Activated naive CD4-positive, alpha-beta T cell treated with anti-CD3 and anti-CD28 coated beads for 36 hours (primary cell): ENCODE measurements around the gene NLRP12. TPM values are rescaled to one million over a fixed set of nuclear protein-coding genes. Genes with fewer than 3 reads are reported as not detected.
"Not testable (repeated sequence)": the region's sequence is repeated elsewhere in the genome, so short reads cannot be mapped to it uniquely, and the experiment has no call there.

Experiments
- CTCF ChIA-PET: fragments of 350-600 bp; sonication (Branson Sonifier 250); formaldehyde crosslinking; loops from one replicate; lab custom pipeline; 2021; ENCODE audit warnings: antibody characterized with exemption; lab: Charles Lee
- DNase-seq: peaks from one replicate; pipeline ENCODE4 v3.0.0-alpha.2; 2020
- H3K27ac Mint-ChIP-seq: one replicate; pipeline ENCODE4 v1.8.0; 2021; ENCODE audit warnings: mild to moderate bottlenecking, mixed read lengths
- H3K27me3 Mint-ChIP-seq: one replicate; pipeline ENCODE4 v1.8.0; 2021; ENCODE audit warnings: low read depth, mixed read lengths
- H3K36me3 Mint-ChIP-seq: one replicate; pipeline ENCODE4 v1.8.0; 2021; ENCODE audit warnings: low read depth, mixed read lengths
- H3K4me1 Mint-ChIP-seq: one replicate; pipeline ENCODE4 v1.8.0; 2021; ENCODE audit warnings: low read depth, mixed read lengths
- H3K4me3 Mint-ChIP-seq: one replicate; pipeline ENCODE4 v1.8.0; 2021; ENCODE audit warnings: mild to moderate bottlenecking, moderate library complexity, mixed read lengths
- H3K9me3 Mint-ChIP-seq: one replicate; pipeline ENCODE4 v1.8.0; 2021; ENCODE audit warnings: mixed read lengths
- intact Hi-C: fragments of 100-400 bp; cut with micrococcal nuclease; formaldehyde crosslinking; loops from one replicate; pipeline ENCODE4 v1.15.1; 2023
- total RNA-seq, 2 experiments: library from RNA; stranded (reverse); gene quantifications; one replicate each; pipeline ENCODE4 v1.2.3, GENCODE V29; 2021

The NLRP12 gene
- total RNA-seq, 2 experiments from 2014 or later = not detected

GRCh38 chr19:53865918-53866864, 42.1 kb upstream of the NLRP12 start:
- Mint-ChIP-seq H3K27ac (no peak overlapping the region), H3K9me3 (no peaks in the 10 kb centered on the region), H3K4me3 (peak overlapping the region; percentile 88), H3K27me3 (no peaks in the 10 kb centered on the region), H3K36me3 (no peaks in the 10 kb centered on the region), H3K4me1 (peaks cover 31% of the 10 kb centered on the region)
- CTCF ChIA-PET = interaction anchor here (0.6 to 2.6 kb wide), 4 partner anchors 13 to 164 kb away, joined by 3 to 10 read pairs (median 4); partner anchors contain the start of gene PRKCG
- DNase-seq = peak; percentile 56
- intact Hi-C loops = loop anchor here (2.0 to 10.0 kb wide), 8 partner anchors 15 to 671 kb away; partner anchors contain the start of genes LAIR1, NDUFA3, OSCAR and TSEN34

- H3K36me3 Mint-ChIP-seq = no peaks in the 10 kb centered on the region
- intact Hi-C loops = loop anchor here (2.0 to 10.0 kb wide), 6 partner anchors 237 to 671 kb away; partner anchors contain the start of genes LAIR1, NDUFA3, OSCAR and ZNF665
- H3K9me3 Mint-ChIP-seq = no peaks in the 10 kb centered on the region
- no peak for DNase-seq
- no peaks in the 10 kb centered on the region for H3K27me3 Mint-ChIP-seq
- peaks cover 26% of the 10 kb centered on the region for H3K4me1 Mint-ChIP-seq
- H3K4me3 Mint-ChIP-seq = peak overlapping the region; percentile 62
- CTCF ChIA-PET = interaction anchor here (0.8 kb wide), 1 partner anchor 19 kb away, joined by 6 read pairs; no protein-coding TSS in a partner anchor
- no peak overlapping the region for H3K27ac Mint-ChIP-seq
These were observed 41.4 kb upstream of the NLRP12 start for GRCh38 chr19:53865523-53865917.

GRCh38 chr19:53864308-53864836, 40.3 kb upstream of the NLRP12 start:
- H3K4me1 Mint-ChIP-seq = peaks cover 22% of the 10 kb centered on the region
- CTCF ChIA-PET = no interaction called here
- no peaks in the 10 kb centered on the region for H3K9me3 Mint-ChIP-seq
- intact Hi-C loops = loop anchor here (2.0 to 10.0 kb wide), 3 partner anchors 310 to 670 kb away; partner anchors contain the start of gene ZNF665
- H3K36me3 Mint-ChIP-seq = no peaks in the 10 kb centered on the region
- H3K4me3 Mint-ChIP-seq = no peak overlapping the region
- H3K27me3 Mint-ChIP-seq = no peaks in the 10 kb centered on the region
- no peak overlapping the region for H3K27ac Mint-ChIP-seq
- no peak for DNase-seq

- Mint-ChIP-seq H3K4me3 (no peak overlapping the region), H3K4me1 (no peaks in the 10 kb centered on the region), H3K9me3 (no peaks in the 10 kb centered on the region), H3K27me3 (peaks cover 20% of the 10 kb centered on the region), H3K36me3 (no peaks in the 10 kb centered on the region), H3K27ac (no peak overlapping the region)
- no peak for DNase-seq
- CTCF ChIA-PET = interaction anchor here (0.6 to 3.0 kb wide), 11 partner anchors 13 to 959 kb away, joined by 3 to 6 read pairs (median 3); partner anchors contain the start of gene PRKCG
- intact Hi-C loops = loop anchor here (2.0 kb wide), 1 partner anchor 29 kb away; the partner anchor contains the start of gene PRKCG
These were observed 29.6 kb upstream of the NLRP12 start for GRCh38 chr19:53853707-53854106.

GRCh38 chr19:53849237-53849676, 25.1 kb upstream of the NLRP12 start:
- intact Hi-C loops = no loop called here
- Mint-ChIP-seq H3K36me3 (no peaks in the 10 kb centered on the region), H3K4me1 (no peaks in the 10 kb centered on the region), H3K27ac (no peak overlapping the region), H3K9me3 (no peaks in the 10 kb centered on the region), H3K27me3 (peaks cover 28% of the 10 kb centered on the region), H3K4me3 (no peak overlapping the region)
- CTCF ChIA-PET = no interaction called here
- DNase-seq = no peak

GRCh38 chr19:53847555-53847954, 23.4 kb upstream of the NLRP12 start:
- Mint-ChIP-seq H3K4me1 (no peaks in the 10 kb centered on the region), H3K36me3 (no peaks in the 10 kb centered on the region), H3K4me3 (no peak overlapping the region), H3K9me3 (no peaks in the 10 kb centered on the region), H3K27me3 (peaks cover 25% of the 10 kb centered on the region), H3K27ac (no peak overlapping the region)
- CTCF ChIA-PET = interaction anchor here (0.9 to 1.0 kb wide), 2 partner anchors 55 to 183 kb away, joined by 4 to 5 read pairs; no protein-coding TSS in a partner anchor
- no peak for DNase-seq
- intact Hi-C loops = no loop called here

- CTCF ChIA-PET = no interaction called here
- no peak for DNase-seq
- H3K4me1 Mint-ChIP-seq = peaks cover 5% of the 10 kb centered on the region
- H3K36me3 Mint-ChIP-seq = no peaks in the 10 kb centered on the region
- no peak overlapping the region for H3K4me3 Mint-ChIP-seq
- no peaks in the 10 kb centered on the region for H3K9me3 Mint-ChIP-seq
- no peak overlapping the region for H3K27ac Mint-ChIP-seq
- H3K27me3 Mint-ChIP-seq = peaks cover 14% of the 10 kb centered on the region
- intact Hi-C loops = loop anchor here (5.0 kb wide), 1 partner anchor 53 kb away; no protein-coding TSS in a partner anchor
These were observed 20.7 kb upstream of the NLRP12 start for GRCh38 chr19:53844849-53845246.

GRCh38 chr19:53840914-53841313, 16.8 kb upstream of the NLRP12 start:
- CTCF ChIA-PET = interaction anchor here (0.6 to 2.7 kb wide), 5 partner anchors 69 to 421 kb away, joined by 3 to 18 read pairs (median 3); no protein-coding TSS in a partner anchor
- intact Hi-C loops = loop anchor here (5.0 kb wide), 1 partner anchor 49 kb away; no protein-coding TSS in a partner anchor
- H3K27me3 Mint-ChIP-seq, H3K4me3 Mint-ChIP-seq, H3K9me3 Mint-ChIP-seq, H3K36me3 Mint-ChIP-seq, H3K27ac Mint-ChIP-seq, H3K4me1 Mint-ChIP-seq, DNase-seq: not testable (repeated sequence)

- H3K9me3 Mint-ChIP-seq, DNase-seq, H3K27me3 Mint-ChIP-seq, H3K4me3 Mint-ChIP-seq, H3K27ac Mint-ChIP-seq, H3K4me1 Mint-ChIP-seq, H3K36me3 Mint-ChIP-seq: not testable (repeated sequence)
- CTCF ChIA-PET = interaction anchor here (2.7 kb wide), 1 partner anchor 184 kb away, joined by 18 read pairs; no protein-coding TSS in a partner anchor
- intact Hi-C loops = loop anchor here (5.0 kb wide), 1 partner anchor 48 kb away; no protein-coding TSS in a partner anchor
These were observed 16.1 kb upstream of the NLRP12 start for GRCh38 chr19:53840241-53840640.

- H3K27me3 Mint-ChIP-seq, H3K9me3 Mint-ChIP-seq, H3K4me3 Mint-ChIP-seq, H3K36me3 Mint-ChIP-seq, H3K27ac Mint-ChIP-seq, H3K4me1 Mint-ChIP-seq, DNase-seq, intact Hi-C loops: not testable (repeated sequence)
- CTCF ChIA-PET = interaction anchor here (1.1 kb wide), 1 partner anchor 191 kb away, joined by 5 read pairs; no protein-coding TSS in a partner anchor
These were observed 14.3 kb upstream of the NLRP12 start for GRCh38 chr19:53838446-53838845.

GRCh38 chr19:53832861-53833260, 8.7 kb upstream of the NLRP12 start:
- DNase-seq, H3K4me1 Mint-ChIP-seq, H3K4me3 Mint-ChIP-seq, H3K9me3 Mint-ChIP-seq, H3K27ac Mint-ChIP-seq, intact Hi-C loops, H3K36me3 Mint-ChIP-seq: not testable (repeated sequence)
- CTCF ChIA-PET = interaction anchor here (0.6 kb wide), 1 partner anchor 39 kb away, joined by 3 read pairs; no protein-coding TSS in a partner anchor
- peaks cover 24% of the 10 kb centered on the region for H3K27me3 Mint-ChIP-seq

- Mint-ChIP-seq H3K36me3 (no peaks in the 10 kb centered on the region), H3K27me3 (peaks cover 41% of the 10 kb centered on the region), H3K4me3 (no peak overlapping the region), H3K4me1 (peaks cover 4% of the 10 kb centered on the region), H3K9me3 (no peaks in the 10 kb centered on the region), H3K27ac (no peak overlapping the region)
- DNase-seq = no peak
- intact Hi-C loops = no loop called here
- CTCF ChIA-PET = no interaction called here
These were observed 4.4 kb upstream of the NLRP12 start for GRCh38 chr19:53828531-53828930.
